Lower lobe of right lung (tissue), 2 donors: ENCODE data around the gene CDKN1C. TPM values are rescaled to one million over a fixed set of nuclear protein-coding genes. Genes with fewer than 3 reads are reported as not detected.

ENCODE experiments used
- ATAC-seq, 2 donors: fragments of 200-7000 bp; cut with Tn5 transposase; one replicate each; pipeline ENCODE4 v1.9.1; 2020 to 2022; ENCODE audit warnings: mild to moderate bottlenecking in 2 of 2, moderate library complexity in 2 of 2
- DNase-seq: peaks from one replicate; pipeline ENCODE4 v3.0.0-alpha.2; 2020
- H3K27ac ChIP-seq: fragments of 200-600 bp; one replicate; pipeline ENCODE4 v1.8.0; 2022
- H3K27me3 ChIP-seq: fragments of 200-600 bp; one replicate; pipeline ENCODE4 v1.8.0; 2022; ENCODE audit warnings: low read depth
- H3K36me3 ChIP-seq: fragments of 200-600 bp; one replicate; pipeline ENCODE4 v1.8.0; 2022; ENCODE audit warnings: mild to moderate bottlenecking
- H3K4me1 ChIP-seq: fragments of 200-600 bp; one replicate; pipeline ENCODE4 v1.8.0; 2022
- H3K4me3 ChIP-seq: fragments of 200-600 bp; one replicate; pipeline ENCODE4 v1.8.0; 2022; ENCODE audit warnings: mild to moderate bottlenecking
- H3K9me3 ChIP-seq: fragments of 200-600 bp; one replicate; pipeline ENCODE4 v1.8.0; 2022
- intact Hi-C: fragments of 100-400 bp; cut with DNase I; formaldehyde crosslinking; loops from one replicate; pipeline ENCODE4 v1.11.0; 2022
- total RNA-seq: library from RNA; stranded (reverse); fragmentation: NEBNext Ultra II Directional; extraction: Animal tissue kit (Norgen Biotek cat#: 25700); gene quantifications from one replicate; pipeline ENCODE4 v1.2.1, GENCODE V29; 2021
- TF ChIP-seq, protein P1 (sequence below): fragments of 200-600 bp; IDR thresholded peaks from one replicate; pipeline ENCODE4 v1.8.0; 2022; ENCODE audit warnings: antibody characterized with exemption, mild to moderate bottlenecking
- donor health status: DM: no; HTN: yes; CAD: no; lungs with severe emphysema.

The CDKN1C gene
- total RNA-seq, 1 donor from 2014 or later: 39.5 TPM

DNA sequence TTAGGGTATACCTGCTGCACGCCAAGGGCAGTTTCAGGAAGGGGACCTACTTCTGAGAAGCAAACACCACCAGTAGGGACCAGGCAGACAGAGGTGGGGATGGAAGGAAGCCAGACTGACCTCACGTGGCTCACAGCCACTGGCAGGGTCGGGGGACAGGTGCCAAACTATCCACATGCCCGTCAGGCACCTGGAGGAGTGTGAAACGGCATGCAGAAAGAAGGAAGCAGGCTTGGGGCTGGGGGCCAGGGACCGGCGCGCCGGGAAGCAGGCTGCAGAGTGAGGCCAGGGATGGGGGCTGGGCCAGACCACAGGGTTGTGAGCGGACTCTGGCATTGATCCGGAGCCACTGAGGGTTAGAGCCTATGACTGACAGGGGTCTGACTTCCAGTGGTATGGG, 47.5 kb downstream of the CDKN1C start:
- no peaks in the 10 kb centered on the region for H3K9me3 ChIP-seq
- no peaks in the 10 kb centered on the region for H3K27me3 ChIP-seq
- no peaks in the 10 kb centered on the region for H3K36me3 ChIP-seq
- intact Hi-C loops: no loop called here
- TF ChIP-seq, protein P1, sequence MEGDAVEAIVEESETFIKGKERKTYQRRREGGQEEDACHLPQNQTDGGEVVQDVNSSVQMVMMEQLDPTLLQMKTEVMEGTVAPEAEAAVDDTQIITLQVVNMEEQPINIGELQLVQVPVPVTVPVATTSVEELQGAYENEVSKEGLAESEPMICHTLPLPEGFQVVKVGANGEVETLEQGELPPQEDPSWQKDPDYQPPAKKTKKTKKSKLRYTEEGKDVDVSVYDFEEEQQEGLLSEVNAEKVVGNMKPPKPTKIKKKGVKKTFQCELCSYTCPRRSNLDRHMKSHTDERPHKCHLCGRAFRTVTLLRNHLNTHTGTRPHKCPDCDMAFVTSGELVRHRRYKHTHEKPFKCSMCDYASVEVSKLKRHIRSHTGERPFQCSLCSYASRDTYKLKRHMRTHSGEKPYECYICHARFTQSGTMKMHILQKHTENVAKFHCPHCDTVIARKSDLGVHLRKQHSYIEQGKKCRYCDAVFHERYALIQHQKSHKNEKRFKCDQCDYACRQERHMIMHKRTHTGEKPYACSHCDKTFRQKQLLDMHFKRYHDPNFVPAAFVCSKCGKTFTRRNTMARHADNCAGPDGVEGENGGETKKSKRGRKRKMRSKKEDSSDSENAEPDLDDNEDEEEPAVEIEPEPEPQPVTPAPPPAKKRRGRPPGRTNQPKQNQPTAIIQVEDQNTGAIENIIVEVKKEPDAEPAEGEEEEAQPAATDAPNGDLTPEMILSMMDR: no peak
- no peak overlapping the region for H3K27ac ChIP-seq
- ATAC-seq: no peak
- no peak for DNase-seq
- no peak overlapping the region for H3K4me3 ChIP-seq
- peaks cover 16% of the 10 kb centered on the region for H3K4me1 ChIP-seq

DNA sequence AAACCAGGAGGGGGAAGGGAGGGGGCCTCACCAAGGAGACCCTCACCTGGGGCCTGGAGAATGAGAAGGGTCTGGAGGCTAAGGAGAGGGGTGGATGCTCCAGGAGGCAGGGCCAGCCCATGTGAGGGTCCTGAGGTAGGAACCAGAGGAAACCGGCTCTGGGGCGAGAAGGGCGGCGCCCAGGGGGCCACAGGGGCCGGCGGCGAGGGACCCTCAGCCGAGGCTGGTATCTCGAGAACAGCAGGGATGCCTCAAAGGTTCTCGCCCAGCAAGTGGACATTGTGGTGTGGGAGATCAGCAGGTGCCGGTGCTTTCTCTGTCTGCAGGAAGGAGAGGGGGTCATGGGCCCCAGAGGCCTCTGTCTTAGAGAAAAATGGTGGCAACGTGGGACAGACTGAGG, 47.9 kb downstream of the CDKN1C start:
- TF ChIP-seq, protein P1: no peak
- H3K4me1 ChIP-seq: peaks cover 16% of the 10 kb centered on the region
- H3K9me3 ChIP-seq: no peaks in the 10 kb centered on the region
- no peak for ATAC-seq
- no peak overlapping the region for H3K4me3 ChIP-seq
- H3K36me3 ChIP-seq: no peaks in the 10 kb centered on the region
- H3K27ac ChIP-seq: peak overlapping the region; percentile 41
- intact Hi-C loops: no loop called here
- DNase-seq: no peak
- no peaks in the 10 kb centered on the region for H3K27me3 ChIP-seq

DNA sequence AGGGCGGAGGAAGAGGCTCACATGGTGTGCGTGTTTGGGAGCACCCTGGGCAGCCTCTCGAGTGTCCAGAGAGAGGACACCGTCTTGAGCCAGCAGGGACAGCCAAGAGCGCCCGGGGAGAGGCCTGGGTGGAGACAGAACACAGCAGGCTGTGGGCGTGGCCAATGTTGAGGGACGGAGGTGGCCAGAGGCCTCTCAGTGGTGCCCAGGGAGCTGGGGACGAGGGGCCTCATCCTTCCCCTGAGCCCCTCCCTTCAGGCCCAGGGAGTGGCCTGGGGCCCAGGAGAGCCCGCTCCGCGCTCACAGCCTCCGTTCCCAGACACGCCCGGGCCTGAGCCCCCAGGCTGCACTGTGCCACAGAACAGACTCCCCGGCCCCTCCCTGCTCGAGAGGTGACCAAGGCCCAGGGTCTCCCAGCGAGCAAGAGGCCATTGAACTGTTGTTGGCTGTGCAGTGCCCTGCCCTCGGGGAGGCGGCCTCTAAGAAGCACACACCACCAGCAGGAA, 48.4 kb downstream of the CDKN1C start:
- Histone ChIP-seq H3K4me3 (no peak overlapping the region), H3K36me3 (no peaks in the 10 kb centered on the region), H3K27me3 (no peaks in the 10 kb centered on the region), H3K9me3 (no peaks in the 10 kb centered on the region), H3K27ac (peak overlapping the region; percentile 41), H3K4me1 (peaks cover 16% of the 10 kb centered on the region)
- TF ChIP-seq, protein P1: peak; percentile 45
- intact Hi-C loops: no loop called here
- DNase-seq: peak; percentile 83
- ATAC-seq: peak; percentile 78 to 89

DNA sequence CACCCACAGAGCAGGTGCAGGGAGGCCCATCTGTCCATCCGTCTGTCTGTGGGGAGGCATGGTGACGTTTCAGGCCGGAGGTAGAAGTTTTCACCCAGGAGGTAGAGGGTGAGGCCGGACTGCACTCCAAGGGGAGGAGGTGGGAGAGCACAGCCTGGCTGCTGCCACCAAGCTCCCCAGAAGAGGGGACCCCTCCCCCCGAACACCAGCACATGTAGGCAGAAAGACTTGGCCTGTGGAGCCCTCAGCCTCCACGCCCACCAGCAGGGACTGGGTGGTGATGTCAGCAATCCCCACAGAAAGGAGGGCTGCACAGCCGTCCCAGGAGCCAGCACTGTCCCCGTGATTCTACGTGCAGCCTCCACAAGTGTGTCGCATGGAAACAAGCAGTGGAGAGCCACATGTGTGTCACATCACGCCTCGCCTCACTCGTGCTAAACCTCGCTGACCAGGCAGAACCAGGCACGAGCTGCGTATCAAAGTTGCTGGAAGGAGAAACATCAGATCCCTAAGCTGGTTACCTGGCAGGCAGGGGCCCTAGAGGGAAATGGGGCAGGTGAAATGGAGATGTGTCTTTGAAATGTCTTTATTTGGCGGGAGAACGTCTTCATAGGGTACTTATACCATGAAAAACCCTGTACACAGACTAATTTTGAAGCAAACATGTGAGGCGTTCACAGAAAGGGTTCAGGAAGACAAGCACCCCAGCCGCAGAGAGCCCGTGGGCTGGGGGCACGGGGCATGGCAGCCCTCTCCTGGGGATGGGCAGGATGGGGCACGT, 49.1 kb downstream of the CDKN1C start:
- Histone ChIP-seq H3K9me3 (no peaks in the 10 kb centered on the region), H3K27me3 (no peaks in the 10 kb centered on the region), H3K27ac (no peak overlapping the region), H3K36me3 (no peaks in the 10 kb centered on the region), H3K4me1 (peaks cover 16% of the 10 kb centered on the region), H3K4me3 (no peak overlapping the region)
- no peak for ATAC-seq
- TF ChIP-seq, protein P1: no peak
- intact Hi-C loops: no loop called here
- DNase-seq: no peak

DNA sequence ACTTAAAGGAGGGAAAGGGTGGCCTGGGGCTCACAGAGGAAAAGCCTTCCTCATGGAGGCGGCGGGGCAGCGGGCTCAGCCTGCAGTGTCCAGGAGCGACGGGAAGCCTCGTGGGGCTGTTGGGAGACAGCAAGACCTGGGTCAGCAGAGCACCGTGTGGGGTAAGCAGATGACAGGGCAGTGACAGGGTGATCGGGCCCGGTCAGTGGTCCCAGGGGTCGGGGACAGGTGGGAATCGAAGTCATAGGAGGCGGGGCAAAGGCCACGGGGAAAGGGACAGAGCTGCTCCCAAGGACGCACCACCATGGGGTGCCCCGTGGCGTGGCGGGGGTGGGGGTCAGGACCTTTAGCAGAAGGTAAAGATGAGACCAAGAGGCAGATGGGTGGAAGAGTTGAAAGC, 49.8 kb downstream of the CDKN1C start:
- H3K27ac ChIP-seq: no peak overlapping the region
- no peak for DNase-seq
- H3K4me3 ChIP-seq: no peak overlapping the region
- intact Hi-C loops: no loop called here
- no peaks in the 10 kb centered on the region for H3K36me3 ChIP-seq
- TF ChIP-seq, protein P1: no peak
- no peaks in the 10 kb centered on the region for H3K27me3 ChIP-seq
- no peaks in the 10 kb centered on the region for H3K9me3 ChIP-seq
- H3K4me1 ChIP-seq: peaks cover 16% of the 10 kb centered on the region
- ATAC-seq: no peak
